ENCODE measurements around the gene CD2BP2. TPM values are rescaled to one million over a fixed set of nuclear protein-coding genes. Genes with fewer than 3 reads are reported as not detected.
A peak's percentile ranks its signal among the peaks of the same experiment; 100 is the strongest.

CD2BP2 gene
- total and polyA plus RNA-seq, 2 of the 13 experiments (the other 11 are each of a cell fraction or from before 2014, with no cell fraction given): 24.9 to 54.6 TPM

- TF ChIP-seq ZNF687 (CRISPR knock-in tag; IDR thresholded peaks at IDR 0.05): peak; percentile 46
- peak; percentile 45 for TF ChIP-seq ZNF350 (CRISPR knock-in tag; IDR thresholded peaks at IDR 0.05; ENCODE audit: borderline replicate concordance, low read depth)
- peak; percentile 47 for TF ChIP-seq DBP (CRISPR knock-in tag; IDR thresholded peaks at IDR 0.05; ENCODE audit: not compliant biosample characterization)
- no peak for TF ChIP-seq TAF15 (IDR thresholded peaks at IDR 0.05; ENCODE audit: low read depth, low read length, poor library complexity, severe bottlenecking)
- peak; percentile 62 for TF ChIP-seq ZFP37 (CRISPR knock-in tag; IDR thresholded peaks at IDR 0.05; ENCODE audit: borderline replicate concordance)
- TF ChIP-seq PAWR (CRISPR knock-in tag; IDR thresholded peaks at IDR 0.05; ENCODE audit: borderline replicate concordance): no peak
- TF ChIP-seq CHCHD3 (CRISPR knock-in tag; IDR thresholded peaks at IDR 0.05): no peak; the same call in 1 of the 2 replicates
- no peak for TF ChIP-seq ARNT (IDR thresholded peaks at IDR 0.05)
- peak; percentile 49; the same call in 1 of the 2 replicates for TF ChIP-seq ZBTB20 (CRISPR knock-in tag; IDR thresholded peaks at IDR 0.05; ENCODE audit: borderline replicate concordance, low read depth)
- TF ChIP-seq ZBTB14 (CRISPR knock-in tag; IDR thresholded peaks at IDR 0.05): no peak
- no peak for TF ChIP-seq ETS1 (CRISPR knock-in tag; IDR thresholded peaks at IDR 0.05)
- TF ChIP-seq ZNF30 (CRISPR knock-in tag; IDR thresholded peaks at IDR 0.05): no peak
- no peak; the same call in 1 of the 2 replicates for TF ChIP-seq E2F1 (CRISPR knock-in tag; IDR thresholded peaks at IDR 0.05)
- no peak; the same call in 1 of the 2 replicates for TF ChIP-seq TFDP2 (CRISPR knock-in tag; IDR thresholded peaks at IDR 0.05)
- TF ChIP-seq ZUFSP (CRISPR knock-in tag; IDR thresholded peaks at IDR 0.05; ENCODE audit: borderline replicate concordance): no peak
Observed at GRCh38 chr16:30335598-30336474, 19.3 kb downstream of the CD2BP2 start (continued).
